GM18870 (cell line): ENCODE results near the gene MAG.

Source experiments
- ATAC-seq: cut with Tn5 transposase; IDR thresholded peaks from one replicate; pipeline ENCODE4 v1.9.1; 2021; ENCODE audit warnings: moderate library complexity; ENCODE audit not compliant: unreplicated experiment

The MAG gene

GRCh38 chr19:35296644-35297514 lies 4.9 kb downstream of the MAG start:
- no peak for ATAC-seq

DNA sequence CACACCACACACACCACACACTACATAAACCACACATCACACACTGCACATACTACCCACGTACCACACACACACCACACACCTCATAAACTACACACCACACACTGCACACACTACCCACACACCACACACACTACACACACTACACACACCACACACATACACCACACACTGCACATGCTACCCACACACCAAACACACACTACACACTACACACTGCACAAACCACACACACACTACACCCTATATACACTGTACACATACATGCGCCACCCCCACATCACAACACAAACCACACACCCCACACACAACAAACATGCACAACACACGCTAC lies 5.5 kb downstream of the MAG start:
- no peak for ATAC-seq

DNA sequence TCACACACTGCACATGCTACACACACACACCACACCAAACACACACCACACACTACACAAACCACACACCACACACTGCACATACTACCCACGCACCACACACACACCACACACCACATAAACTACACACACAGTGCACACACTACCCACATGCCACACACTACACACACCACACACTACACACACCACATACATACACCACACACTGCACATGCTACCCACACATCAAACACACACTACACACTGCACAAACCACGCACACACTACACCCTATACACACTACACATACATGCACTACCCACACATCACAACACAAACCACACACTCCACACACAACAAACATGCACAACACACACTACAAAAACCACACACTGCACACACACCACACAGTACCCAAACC lies 6.0 kb downstream of the MAG start:
- no peak for ATAC-seq

DNA sequence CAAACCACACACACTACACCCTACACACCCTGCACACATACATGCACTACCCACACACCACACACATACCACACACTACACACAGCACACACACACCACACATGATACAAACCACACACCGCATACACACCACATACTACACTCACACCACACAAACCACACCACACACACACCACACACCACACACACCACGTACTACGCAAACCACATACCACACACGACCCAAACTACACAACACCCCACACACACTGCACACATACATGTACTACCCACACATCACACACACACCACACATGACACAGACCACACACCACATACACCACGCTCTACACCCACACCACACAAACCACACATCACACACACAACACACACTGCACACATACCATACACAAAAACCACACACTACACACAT lies 6.6 kb downstream of the MAG start:
- no peak for ATAC-seq

GRCh38 chr19:35299523-35300338 lies 7.8 kb downstream of the MAG start:
- no peak for ATAC-seq

GRCh38 chr19:35300339-35300649 lies 8.3 kb downstream of the MAG start:
- no peak for ATAC-seq

GRCh38 chr19:35301961-35302360 lies 10.0 kb downstream of the MAG start:
- no peak for ATAC-seq

DNA sequence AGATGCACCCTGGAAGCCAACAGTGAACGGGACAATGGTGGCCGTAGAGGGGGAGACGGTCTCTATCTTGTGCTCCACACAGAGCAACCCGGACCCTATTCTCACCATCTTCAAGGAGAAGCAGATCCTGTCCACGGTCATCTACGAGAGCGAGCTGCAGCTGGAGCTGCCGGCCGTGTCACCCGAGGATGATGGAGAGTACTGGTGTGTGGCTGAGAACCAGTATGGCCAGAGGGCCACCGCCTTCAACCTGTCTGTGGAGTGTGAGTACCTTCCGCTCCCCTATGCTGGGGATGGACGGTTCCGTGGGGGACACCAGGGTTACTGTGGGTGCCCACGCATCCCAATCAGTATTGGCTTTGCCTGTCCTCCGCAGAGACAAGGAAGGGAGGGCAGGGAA lies 10.5 kb downstream of the MAG start:
- ATAC-seq, result no peak

GRCh38 chr19:35303357-35303915 lies 11.5 kb downstream of the MAG start:
- no peak for ATAC-seq

DNA sequence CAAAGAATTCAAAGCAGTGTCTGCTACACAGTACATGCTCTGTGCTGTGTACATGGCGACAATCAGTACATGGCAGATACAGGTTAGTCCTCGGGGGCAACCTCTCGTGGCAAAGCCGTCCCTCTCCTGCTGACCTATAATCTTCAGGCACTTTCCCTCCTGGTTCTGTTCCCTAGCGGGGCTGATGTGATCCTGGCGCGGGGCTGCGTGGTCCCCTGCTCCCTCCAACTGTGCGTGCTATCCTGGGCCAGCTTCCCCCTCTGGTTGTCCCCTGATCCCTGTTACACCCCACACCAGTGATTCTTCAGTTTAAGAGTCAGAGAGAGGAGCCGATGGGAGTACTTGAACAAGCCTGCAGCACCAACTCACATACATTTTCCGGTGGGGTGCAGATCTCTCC lies 12.1 kb downstream of the MAG start:
- no peak for ATAC-seq

- ATAC-seq, result no peak
These were observed 13.2 kb downstream of the MAG start for GRCh38 chr19:35305181-35305580.

- no peak for ATAC-seq
These were observed 14.7 kb downstream of the MAG start for GRCh38 chr19:35306473-35307246.

GRCh38 chr19:35307931-35308330 lies 16.0 kb downstream of the MAG start:
- ATAC-seq, result no peak

DNA sequence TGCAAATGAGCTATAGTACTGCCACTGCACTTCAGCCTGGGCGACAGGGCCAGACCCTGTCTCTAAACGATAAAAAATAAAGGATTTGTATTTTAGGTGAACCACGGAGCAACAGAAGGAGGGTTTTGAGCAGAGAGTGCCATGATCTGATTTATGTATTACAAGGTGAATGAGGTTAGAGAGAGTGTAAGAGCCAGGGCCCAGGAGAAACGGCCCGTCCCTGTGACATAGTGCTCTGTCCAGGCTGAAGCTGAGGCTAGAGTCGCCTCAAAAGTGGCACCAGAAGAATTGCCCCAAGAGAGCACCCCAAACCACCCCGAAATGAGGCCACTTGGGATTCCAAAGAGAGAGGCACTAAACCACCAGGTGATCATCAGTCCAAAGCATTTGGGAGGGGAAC lies 16.9 kb downstream of the MAG start:
- ATAC-seq, result no peak

- ATAC-seq, result no peak
These were observed 17.7 kb downstream of the MAG start for GRCh38 chr19:35309481-35310279.

GRCh38 chr19:35310331-35310730 lies 18.4 kb downstream of the MAG start:
- ATAC-seq, result no peak

DNA sequence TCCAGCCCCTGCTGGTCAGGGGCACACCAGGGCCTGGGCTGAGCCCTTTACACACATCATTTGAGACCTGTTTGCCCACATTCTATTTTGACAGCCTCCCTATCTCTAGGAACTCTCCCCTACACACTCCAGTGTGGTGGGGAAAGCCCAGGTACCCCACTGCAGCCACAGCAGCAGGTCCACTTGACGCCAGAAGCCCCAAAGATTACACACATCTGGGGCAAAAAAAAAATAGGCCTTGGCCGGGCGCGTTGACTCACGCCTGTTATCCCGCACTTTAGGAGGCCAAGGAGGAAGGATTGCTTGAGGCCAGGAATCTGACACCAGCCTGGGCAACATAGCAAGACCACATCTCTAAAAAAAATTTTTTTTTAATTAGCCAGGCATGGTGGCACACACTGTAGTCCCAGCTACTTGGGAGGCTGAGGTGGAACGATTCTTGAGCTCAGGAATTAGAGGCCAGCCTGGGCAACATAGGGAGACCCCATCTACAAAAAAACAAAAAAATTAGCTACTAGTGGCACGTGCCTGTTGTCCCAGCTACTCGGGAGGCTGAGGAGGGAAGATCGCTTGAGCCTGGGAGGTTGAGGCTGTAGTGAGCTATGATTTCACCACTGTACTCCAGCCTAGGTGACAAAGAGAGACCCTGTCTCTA lies 19.0 kb downstream of the MAG start:
- no peak for ATAC-seq

DNA sequence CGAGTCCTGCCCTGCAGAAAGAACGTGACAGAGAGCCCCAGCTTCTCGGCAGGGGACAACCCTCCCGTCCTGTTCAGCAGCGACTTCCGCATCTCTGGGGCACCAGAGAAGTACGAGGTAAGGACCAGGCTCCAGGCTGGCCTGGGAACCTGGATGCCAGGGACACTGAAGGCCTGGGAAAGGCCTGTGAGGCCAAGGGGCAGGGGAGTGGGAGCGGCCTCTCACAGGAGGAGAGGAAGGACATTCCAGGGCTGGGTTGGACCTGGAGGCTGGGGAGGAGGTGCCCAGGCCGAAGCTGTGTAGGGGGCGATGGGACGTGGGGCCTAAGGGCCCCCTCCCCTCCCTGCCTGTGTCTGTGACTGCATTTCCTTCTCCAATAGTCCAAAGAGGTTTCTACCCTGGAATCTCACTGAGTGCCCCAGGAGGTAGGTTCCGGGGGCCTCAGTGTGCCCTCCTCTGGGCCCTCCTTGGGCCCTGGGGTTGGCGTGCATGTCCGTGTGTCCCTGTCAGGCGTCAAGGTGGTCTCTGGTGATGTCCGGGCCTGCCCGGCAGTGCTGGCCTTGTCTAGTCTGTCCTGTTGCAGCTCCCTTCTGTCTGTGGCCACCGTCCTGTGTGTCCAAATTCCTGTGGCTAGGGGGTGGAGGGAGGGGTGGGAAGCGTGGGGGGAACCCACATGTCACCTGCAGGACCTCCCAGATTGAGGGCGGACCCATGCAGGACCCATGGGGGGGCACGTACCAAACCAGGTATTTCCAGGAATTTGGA lies 20.1 kb downstream of the MAG start:
- no peak for ATAC-seq

DNA sequence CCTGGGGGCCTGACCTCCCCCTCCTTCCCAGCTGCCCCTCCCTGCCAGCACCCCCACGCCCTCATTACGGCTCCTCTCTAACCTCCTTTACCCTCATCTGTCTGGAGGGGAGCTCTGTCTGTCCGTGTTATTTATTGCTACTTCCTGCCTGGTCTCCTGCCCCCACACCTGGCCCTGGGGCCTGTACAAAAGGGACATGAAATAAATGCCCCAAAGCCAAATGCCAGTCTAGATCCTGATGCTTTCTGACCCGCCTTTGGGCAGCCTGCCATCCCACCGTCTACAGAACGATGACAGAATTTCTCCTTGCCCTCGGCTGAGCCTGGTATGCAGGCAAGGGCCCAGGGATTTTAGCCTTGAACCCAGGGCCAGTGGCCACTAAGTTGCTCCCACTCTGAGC lies 21.6 kb downstream of the MAG start:
- ATAC-seq, result no peak
